B cell (primary cell): Measurements from ENCODE around the gene TOP2A. TPM values are rescaled to one million over a fixed set of nuclear protein-coding genes. Genes with fewer than 3 reads are reported as not detected.

Source experiments
- ATAC-seq: fragments of 200-7000 bp; cut with Tn5 transposase; one replicate; pipeline ENCODE4 v1.10.0; 2021; ENCODE audit warnings: low read depth, mild to moderate bottlenecking, moderate number of reproducible peaks, moderate library complexity
- CTCF ChIA-PET: fragments of 350-600 bp; sonication (Branson Sonifier 250); formaldehyde crosslinking; loops from one replicate; lab custom pipeline; 2021; ENCODE audit warnings: antibody characterized with exemption, inconsistent platforms; lab: Charles Lee
- POLR2A ChIA-PET: fragments of 350-600 bp; sonication (Branson Sonifier 250); formaldehyde crosslinking; loops from one replicate; lab custom pipeline; 2021; ENCODE audit warnings: antibody characterized with exemption; lab: Charles Lee
- DNase-seq: peaks from one replicate; pipeline ENCODE4 v3.0.0; 2013
- H2AFZ ChIP-seq: 2 replicates; pipeline ENCODE4 v1.6.1; 2012; ENCODE audit warnings: mild to moderate bottlenecking, low read depth, low read length; ENCODE audit not compliant: insufficient read depth, poor library complexity, severe bottlenecking
- H3K27ac ChIP-seq, 2 donors: 1 replicate in 1 of 2; 2 replicates in 1 of 2; pipeline ENCODE4 v1.5.1; 2012 to 2013; ENCODE audit warnings: low read length in 2 of 2, mild to moderate bottlenecking in 2 of 2, moderate library complexity in 1 of 2
- H3K27me3 ChIP-seq, 4 experiments: fragments of 200-600 bp in 1 of 4; sonication (generic) in 1 of 4; replicated peaks in 1 of 4; 1 replicate in 2 of 4; 2 replicates in 2 of 4; pipeline versions ENCODE4 v1.6.1 to v1.7.0; 2013 to 2016; ENCODE audit warnings: low read length in 3 of 4, mild to moderate bottlenecking in 2 of 4, mixed read lengths in 1 of 4, moderate library complexity in 1 of 4; ENCODE audit not compliant: insufficient read depth in 4 of 4, control insufficient read depth in 3 of 4; ENCODE audit errors: control extremely low read depth in 1 of 4
- H3K36me3 ChIP-seq, 2 experiments: replicated peaks in 1 of 2; 1 replicate in 1 of 2; 2 replicates in 1 of 2; pipeline versions ENCODE4 v1.6.1 to v1.7.1; 2013; ENCODE audit warnings: low read length in 1 of 2; ENCODE audit not compliant: insufficient read depth in 2 of 2, control insufficient read depth in 1 of 2; ENCODE audit errors: control extremely low read depth in 1 of 2, extremely low read depth in 1 of 2
- H3K4me1 ChIP-seq, 2 donors: fragments of 200-600 bp in 1 of 2; sonication (generic) in 1 of 2; 1 replicate in 1 of 2; 2 replicates in 1 of 2; pipeline versions ENCODE4 v1.5.1 to v1.6.1; 2013 to 2017; ENCODE audit warnings: low read length in 2 of 2; ENCODE audit not compliant: control insufficient read depth in 2 of 2, insufficient read depth in 2 of 2
- H3K4me2 ChIP-seq: replicated peaks from 2 replicates; pipeline ENCODE3; 2012; ENCODE audit warnings: mild to moderate bottlenecking, low read depth, low read length; ENCODE audit not compliant: poor library complexity, severe bottlenecking
- H3K4me3 ChIP-seq, 5 experiments: fragments of 200-600 bp in 1 of 5; sonication (generic) in 1 of 5; 1 replicate in 3 of 5; 2 replicates in 2 of 5; pipeline versions ENCODE4 v1.5.1 to v1.7.0; 2011 to 2016; ENCODE audit warnings: low read length in 4 of 5, mild to moderate bottlenecking in 4 of 5, low read depth in 2 of 5, control low read depth in 1 of 5, moderate library complexity in 1 of 5; ENCODE audit not compliant: insufficient read depth in 1 of 5; ENCODE audit errors: control extremely low read depth in 1 of 5, extremely low read depth in 1 of 5
- H3K79me2 ChIP-seq: fragments of 200-600 bp; sonication (generic); one replicate; pipeline ENCODE4 v1.6.0; 2016; ENCODE audit warnings: low read length; ENCODE audit not compliant: control insufficient read depth, insufficient read depth
- H3K9ac ChIP-seq: fragments of 200-600 bp; sonication (generic); 2 replicates; pipeline ENCODE4 v1.6.1; 2017; ENCODE audit warnings: mild to moderate bottlenecking, low read length, moderate library complexity
- H3K9me3 ChIP-seq, 3 donors: one replicate each; pipeline versions ENCODE4 v1.6.1 to v1.7.1; 2013; ENCODE audit warnings: low read length in 2 of 3; ENCODE audit not compliant: control insufficient read depth in 2 of 3, insufficient read depth in 1 of 3; ENCODE audit errors: control extremely low read depth in 1 of 3
- H4K20me1 ChIP-seq: 2 replicates; pipeline ENCODE4 v1.6.0; 2012; ENCODE audit warnings: mild to moderate bottlenecking, low read length; ENCODE audit not compliant: insufficient read depth, control insufficient read depth, poor library complexity, severe bottlenecking
- H3K27ac Mint-ChIP-seq: one replicate; pipeline ENCODE4 v1.8.0; 2021; ENCODE audit warnings: mixed read lengths
- H3K27me3 Mint-ChIP-seq: one replicate; pipeline ENCODE4 v1.8.0; 2021; ENCODE audit warnings: mixed read lengths
- H3K4me1 Mint-ChIP-seq: one replicate; pipeline ENCODE4 v1.8.0; 2021; ENCODE audit warnings: mixed read lengths
- H3K4me3 Mint-ChIP-seq: one replicate; pipeline ENCODE4 v1.8.0; 2021; ENCODE audit warnings: mixed read lengths
- H3K9me3 Mint-ChIP-seq: one replicate; pipeline ENCODE4 v1.8.0; 2022; ENCODE audit warnings: mixed read lengths; ENCODE audit not compliant: insufficient read depth
- CTCF ChIP-seq: fragments of 200-600 bp; IDR thresholded peaks from one replicate; pipeline ENCODE4 v1.8.0; 2022; ENCODE audit warnings: antibody characterized with exemption, mild to moderate bottlenecking
- EZH2 ChIP-seq: IDR thresholded peaks from 2 replicates; pipeline ENCODE4 v1.6.1; 2012; ENCODE audit warnings: borderline replicate concordance, low read depth, mild to moderate bottlenecking, moderate library complexity, low read length; ENCODE audit not compliant: insufficient read depth, poor library complexity, severe bottlenecking
- WGBS: methylation state at CpG from one replicate; pipeline ENCODE4 v1.1.5; 2013; ENCODE audit warnings: missing lambda C conversion rate; ENCODE audit not compliant: insufficient coverage; 5-methylcytosine and 5-hydroxymethylcytosine counted together
- intact Hi-C: fragments of 100-400 bp; cut with micrococcal nuclease; formaldehyde crosslinking; loops from one replicate; pipeline ENCODE4 v1.10.0; 2022
- polyA plus RNA-seq: library from polyadenylated mRNA; depleted of rRNA; stranded (reverse); fragments of >200 nt; gene quantifications from 2 replicates; pipeline ENCODE4 v1.2.3, GENCODE V29; 2012
- total RNA-seq, 2 donors: library from RNA; stranded (reverse); fragments of 120-200 nt in 1 of 2; gene quantifications; 1 replicate in 1 of 2; 2 replicates in 1 of 2; pipeline versions ENCODE4 v1.2.3 to v1.2.4, GENCODE V29; 2013 to 2022

TOP2A gene
- total and polyA plus RNA-seq, 2 donors (not counting 1 experiment from before 2014, with no cell fraction given), result 0.36 to 3.1 TPM

- ChIA-PET CTCF (interaction anchor here (0.7 to 8.1 kb wide), 8 partner anchors 10 to 203 kb away, joined by 3 to 65 read pairs (median 22); partner anchors contain the start of gene GJD3), POLR2A (no interaction called here)
- Histone ChIP-seq H3K4me1 (peaks cover 7 to 8% of the 10 kb centered on the region in 2 donors), H3K79me2 (peaks cover 15% of the 10 kb centered on the region), H4K20me1 (no peaks in the 10 kb centered on the region), H2AFZ (no peak overlapping the region), H3K36me3 (no peaks in the 10 kb centered on the region), H3K27me3 (no peaks in the 10 kb centered on the region), H3K9me3 (no peaks in the 10 kb centered on the region), H3K4me2 (no peak overlapping the region), H3K27ac (no peak overlapping the region), H3K4me3 (no peak overlapping the region), H3K9ac (no peak overlapping the region)
- Mint-ChIP-seq H3K27me3 (no peaks in the 10 kb centered on the region), H3K9me3 (no peaks in the 10 kb centered on the region), H3K27ac (no peak overlapping the region), H3K4me1 (peaks cover 9% of the 10 kb centered on the region), H3K4me3 (no peak overlapping the region)
- TF ChIP-seq CTCF (no peak), EZH2 (no peak)
- ATAC-seq (no peak), DNase-seq (no peak)
- intact Hi-C loops, result no loop called here
These were observed 4.8 kb downstream of the TOP2A start for GRCh38 chr17:40412880-40413279.

- H3K4me3 ChIP-seq, result no peak overlapping the region
- H3K27me3 Mint-ChIP-seq, result no peaks in the 10 kb centered on the region
- CTCF ChIA-PET, result interaction anchor here (0.7 to 8.1 kb wide), 11 partner anchors 11 to 210 kb away, joined by 3 to 65 read pairs (median 4); partner anchors contain the start of gene GJD3
- H4K20me1 ChIP-seq, result no peaks in the 10 kb centered on the region
- H3K79me2 ChIP-seq, result peaks cover 13% of the 10 kb centered on the region
- H3K4me3 Mint-ChIP-seq, result no peak overlapping the region
- POLR2A ChIA-PET, result no interaction called here
- H3K4me1 ChIP-seq, result peaks cover under 1 to 2% of the 10 kb centered on the region in 2 donors
- WGBS, result 100% methylated on average over 3 of the region's 4 CpGs
- no peak for DNase-seq
- H3K9me3 Mint-ChIP-seq, result no peaks in the 10 kb centered on the region
- no peaks in the 10 kb centered on the region for H3K9me3 ChIP-seq
- no peak overlapping the region for H3K27ac ChIP-seq
- no peak overlapping the region for H3K27ac Mint-ChIP-seq
- TF ChIP-seq EZH2 (no peak), CTCF (no peak)
- peaks cover 4% of the 10 kb centered on the region for H3K4me1 Mint-ChIP-seq
- intact Hi-C loops, result no loop called here
- H3K9ac ChIP-seq, result no peak overlapping the region
- H2AFZ ChIP-seq, result no peak overlapping the region
- ATAC-seq, result no peak
- H3K4me2 ChIP-seq, result no peak overlapping the region
- no peaks in the 10 kb centered on the region for H3K36me3 ChIP-seq
- H3K27me3 ChIP-seq, result no peaks in the 10 kb centered on the region
These were observed 5.9 kb downstream of the TOP2A start for GRCh38 chr17:40411821-40412220.
